Measurements from ENCODE around the gene GPX2.

GRCh38 chr14:64906022-64906421 lies 36.5 kb downstream of the GPX2 start:
- TF ChIP-seq CTCF (IDR thresholded peaks at IDR 0.05) (no peak), EP300 (IDR thresholded peaks at IDR 0.05) (no peak)
